ENCODE results near the gene DGKQ. TPM values are rescaled to one million over a fixed set of nuclear protein-coding genes. Genes with fewer than 3 reads are reported as not detected.

Gene DGKQ
- total and polyA plus RNA-seq, 2 donors (not counting 3 experiments of a cell fraction or from before 2014, with no cell fraction given) = 15.8 to 20.2 TPM

- Histone ChIP-seq H3K9me1 (replicated peaks; ENCODE audit: control insufficient read depth, extremely low read depth, insufficient read depth, low read length) (no peaks in the 10 kb centered on the region), H3K27ac (ENCODE audit: insufficient read depth, low read depth, low read length) (no peak overlapping the region), H4K20me1 (replicated peaks; ENCODE audit: control insufficient read depth, extremely low read depth, insufficient read depth, low read length) (no peaks in the 10 kb centered on the region), H2AFZ (ENCODE audit: low read depth, low read length) (no peak overlapping the region), H3K9me3 (replicated peaks; ENCODE audit: control insufficient read depth, insufficient read depth, low read length) (no peaks in the 10 kb centered on the region), H3K36me3 (ENCODE audit: control insufficient read depth in 2 of 2, extremely low read depth in 1 of 2, insufficient read depth in 2 of 2, low read length in 2 of 2) (peaks cover 0 to 22% of the 10 kb centered on the region in 2 experiments), H3K4me3 (replicated peaks in 1 of 3; ENCODE audit: insufficient read depth in 1 of 3, low read depth in 1 of 3, low read length in 3 of 3) (no peak overlapping the region), H3K9ac (replicated peaks; ENCODE audit: extremely low read depth, insufficient read depth, low read length) (no peak overlapping the region), H3K4me1 (ENCODE audit: control insufficient read depth, extremely low read depth, insufficient read depth, low read length) (peaks cover 5% of the 10 kb centered on the region), H3K27me3 (ENCODE audit: control insufficient read depth in 2 of 2, insufficient read depth in 2 of 2, low read length in 2 of 2) (no peaks in the 10 kb centered on the region), H3K79me2 (ENCODE audit: control insufficient read depth, insufficient read depth, low read length) (no peaks in the 10 kb centered on the region), H3K4me2 (ENCODE audit: insufficient read depth, low read length) (no peak overlapping the region)
- ChIA-PET CTCF (no interaction called here), POLR2A (no interaction called here)
- no TSS peak for BruUV-seq (replicated peaks)
- FAIRE-seq = no peak
- intact Hi-C loops (cut with micrococcal nuclease) (no loop called here), dilution Hi-C loops (cut with MboI; ENCODE audit: extremely low pct_ligation_motif_present, low sequenced_read_pairs) (no loop called here)
- no peak for DNase-seq (ENCODE audit: low read depth, low spot score)
- TF ChIP-seq MAX (IDR thresholded peaks at IDR 0.05; ENCODE audit: insufficient read depth, insufficient read length) = no peak
- TF ChIP-seq POLR2A (IDR thresholded peaks at IDR 0.05; ENCODE audit: low read depth, low read length) = no peak
- no peak for TF ChIP-seq POLR2AphosphoS5 (IDR thresholded peaks at IDR 0.05; ENCODE audit: insufficient read depth, low read depth, low read length)
- TF ChIP-seq MYC (IDR thresholded peaks at IDR 0.05; ENCODE audit: low read depth, low read length) = no peak
- TF ChIP-seq CTCF (IDR thresholded peaks at IDR 0.05; ENCODE audit: extremely low read depth in 1 of 2, insufficient read depth in 1 of 2, low read depth in 1 of 2, low read length in 2 of 2) = no peak
- no peak for TF ChIP-seq EZH2 (IDR thresholded peaks at IDR 0.05; ENCODE audit: borderline replicate concordance, low read depth, low read length, severe bottlenecking)
- no peak for TF ChIP-seq GATA2 (IDR thresholded peaks at IDR 0.05; ENCODE audit: insufficient read depth, insufficient read length, low read depth, low read length)
- no peak for TF ChIP-seq JUN (IDR thresholded peaks at IDR 0.05; ENCODE audit: borderline replicate concordance, insufficient read depth, insufficient read length, low read depth)
- TF ChIP-seq FOS (IDR thresholded peaks at IDR 0.05; ENCODE audit: borderline replicate concordance, insufficient read depth, low read length) = no peak
Observed at GRCh38 chr4:967113-968104, 6.0 kb downstream of the DGKQ start.

Data from endothelial cell of umbilical vein (primary cell).